Right lobe of liver (tissue), 4 donors: ENCODE results near the gene ANKRD33B.

Source experiments
- POLR2A ChIP-seq: fragments of 450-650 bp; IDR thresholded peaks from one replicate; pipeline ENCODE4 v1.6.1; 2017; ENCODE audit warnings: antibody characterized with exemption, mild to moderate bottlenecking
- TF ChIP-seq, protein P1 (sequence below), 4 donors: fragments of 200-600 bp in 3 of 4; fragments of 450-650 bp in 1 of 4; IDR thresholded peaks; one replicate each; pipeline versions ENCODE4 v1.5.1 to v1.8.0; 2016 to 2022; ENCODE audit warnings: antibody characterized with exemption in 4 of 4, mild to moderate bottlenecking in 2 of 4
- donor health status: DM: no; HTN: no; CAD: no.
- donor health status: DM: no; HTN: no; CAD: no.
- donor health status: DM: no; HTN: yes; CAD: no.

DNA sequence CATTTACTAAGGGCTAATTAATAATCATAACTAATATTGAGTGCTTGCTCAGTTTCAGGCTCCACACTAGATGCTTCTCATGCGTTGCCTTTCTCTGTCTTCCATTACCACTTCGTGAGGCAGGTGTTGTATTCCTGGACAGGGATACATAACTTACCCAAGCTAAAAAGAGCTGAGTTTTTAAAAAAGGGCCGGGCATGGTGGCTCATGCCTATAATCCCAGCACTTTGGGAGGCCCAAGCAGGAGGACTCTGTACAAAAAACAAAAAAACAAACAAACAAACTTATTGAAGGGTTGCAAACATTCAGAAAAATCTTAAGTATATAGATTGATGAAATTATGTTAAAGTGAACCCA lies 12.1 kb upstream of the ANKRD33B start:
- no peak for TF ChIP-seq POLR2A
- TF ChIP-seq, protein P1, sequence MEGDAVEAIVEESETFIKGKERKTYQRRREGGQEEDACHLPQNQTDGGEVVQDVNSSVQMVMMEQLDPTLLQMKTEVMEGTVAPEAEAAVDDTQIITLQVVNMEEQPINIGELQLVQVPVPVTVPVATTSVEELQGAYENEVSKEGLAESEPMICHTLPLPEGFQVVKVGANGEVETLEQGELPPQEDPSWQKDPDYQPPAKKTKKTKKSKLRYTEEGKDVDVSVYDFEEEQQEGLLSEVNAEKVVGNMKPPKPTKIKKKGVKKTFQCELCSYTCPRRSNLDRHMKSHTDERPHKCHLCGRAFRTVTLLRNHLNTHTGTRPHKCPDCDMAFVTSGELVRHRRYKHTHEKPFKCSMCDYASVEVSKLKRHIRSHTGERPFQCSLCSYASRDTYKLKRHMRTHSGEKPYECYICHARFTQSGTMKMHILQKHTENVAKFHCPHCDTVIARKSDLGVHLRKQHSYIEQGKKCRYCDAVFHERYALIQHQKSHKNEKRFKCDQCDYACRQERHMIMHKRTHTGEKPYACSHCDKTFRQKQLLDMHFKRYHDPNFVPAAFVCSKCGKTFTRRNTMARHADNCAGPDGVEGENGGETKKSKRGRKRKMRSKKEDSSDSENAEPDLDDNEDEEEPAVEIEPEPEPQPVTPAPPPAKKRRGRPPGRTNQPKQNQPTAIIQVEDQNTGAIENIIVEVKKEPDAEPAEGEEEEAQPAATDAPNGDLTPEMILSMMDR (IDR thresholded peaks at IDR 0.05), result no peak
